Measurements from ENCODE around the gene CUBN.

CUBN gene

GRCh38 chr10:17129741-17130140 lies at the start of gene CUBN:
Gene CUBN (minus strand): TSS chr10:17129811. CDS start chr10:17129765, 46 bp downstream.
- no peak for DNase-seq (ENCODE audit: low read depth)

DNA sequence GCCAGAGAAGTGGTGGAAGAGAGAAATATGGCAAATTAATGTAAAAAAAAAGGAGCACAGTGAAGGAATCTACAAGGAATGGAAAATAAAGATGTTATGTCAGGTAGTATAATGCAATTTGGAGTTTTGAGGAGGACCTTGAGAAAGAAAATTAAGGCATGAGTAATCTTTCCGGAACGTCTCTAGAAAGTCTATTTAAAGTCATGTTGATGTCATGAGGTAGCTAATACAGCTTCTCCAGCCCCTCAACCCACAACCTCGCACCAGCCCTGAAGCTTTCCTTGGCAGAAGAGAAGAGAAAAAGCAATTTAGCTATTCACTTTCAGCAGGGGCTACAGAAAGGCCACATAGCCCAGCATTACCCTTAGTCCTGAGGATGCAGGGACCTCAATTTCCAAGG lies 49.4 kb upstream of the CUBN start:
- DNase-seq (ENCODE audit: low read depth) = no peak

- no peak for DNase-seq (ENCODE audit: low read depth)
These were observed 48.4 kb upstream of the CUBN start for GRCh38 chr10:17178006-17178405.

- DNase-seq (ENCODE audit: low read depth) = no peak
These were observed 47.4 kb upstream of the CUBN start for GRCh38 chr10:17177014-17177413.

GRCh38 chr10:17176091-17176490 lies 46.5 kb upstream of the CUBN start:
- DNase-seq (ENCODE audit: low read depth) = no peak

DNA sequence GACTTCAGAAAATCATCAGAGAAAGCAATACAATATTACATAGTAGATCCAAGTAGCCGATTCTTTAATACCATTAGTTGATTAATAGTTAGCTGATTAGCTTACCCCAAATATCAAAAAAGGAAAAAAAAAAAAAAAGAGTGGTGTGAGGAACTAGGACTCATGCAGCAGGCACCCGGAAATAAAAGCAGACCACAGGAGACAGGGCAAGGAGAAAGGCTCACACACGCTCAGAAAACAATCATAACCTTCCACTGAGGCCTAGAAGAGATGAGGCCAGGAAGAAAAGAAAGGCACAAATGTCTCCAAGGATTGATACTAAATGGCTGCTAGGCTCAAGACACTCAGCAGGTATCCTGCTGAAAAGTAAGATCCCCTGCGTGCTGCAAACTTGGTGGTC lies 45.9 kb upstream of the CUBN start:
- DNase-seq (ENCODE audit: low read depth) = no peak

GRCh38 chr10:17174626-17175025 lies 45.0 kb upstream of the CUBN start:
- DNase-seq (ENCODE audit: low read depth) = no peak

DNA sequence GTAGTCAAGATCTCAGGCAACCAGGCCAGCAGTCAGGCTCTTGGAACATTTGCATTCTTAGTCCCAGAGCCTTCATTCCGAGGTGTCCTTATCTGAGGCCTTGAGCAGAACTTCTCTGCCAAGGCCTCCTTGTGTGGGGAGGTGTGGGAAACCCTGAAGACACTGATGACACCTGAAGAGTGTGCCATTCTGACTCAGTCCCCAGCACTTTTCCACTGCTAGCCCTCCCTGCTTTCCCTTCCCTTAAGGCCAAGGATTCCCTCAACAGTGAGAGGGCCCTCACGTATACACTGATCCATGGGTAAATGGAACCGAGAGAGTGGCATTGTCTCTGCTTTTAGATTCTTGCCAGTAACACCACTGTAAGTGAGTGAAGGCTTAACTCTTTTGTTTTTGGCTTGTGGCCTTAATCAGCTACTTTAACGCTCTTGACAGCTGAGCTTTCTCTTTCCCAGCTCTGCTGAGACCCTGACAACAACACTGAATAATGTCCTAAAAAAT lies 41.6 kb upstream of the CUBN start:
- DNase-seq (ENCODE audit: low read depth) = no peak

DNA sequence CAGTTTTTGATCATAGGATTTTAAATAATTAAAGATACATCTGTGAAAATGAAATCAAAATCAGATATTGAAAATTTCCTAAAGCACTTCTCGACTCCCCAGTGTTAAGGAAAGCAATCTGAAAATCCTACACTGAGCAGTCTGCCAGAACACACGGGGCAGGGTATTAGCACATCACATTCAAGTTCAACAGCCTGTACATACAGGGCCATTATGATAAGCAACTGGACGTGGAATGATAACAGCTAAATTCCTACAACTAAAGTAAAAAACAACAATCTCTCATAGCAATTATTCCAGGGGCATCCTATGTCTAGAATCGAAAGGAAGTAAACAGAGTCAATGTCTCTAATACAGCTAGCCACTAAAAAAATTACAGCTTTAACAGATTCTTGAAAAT lies 40.2 kb upstream of the CUBN start:
- DNase-seq (ENCODE audit: low read depth) = no peak

DNA sequence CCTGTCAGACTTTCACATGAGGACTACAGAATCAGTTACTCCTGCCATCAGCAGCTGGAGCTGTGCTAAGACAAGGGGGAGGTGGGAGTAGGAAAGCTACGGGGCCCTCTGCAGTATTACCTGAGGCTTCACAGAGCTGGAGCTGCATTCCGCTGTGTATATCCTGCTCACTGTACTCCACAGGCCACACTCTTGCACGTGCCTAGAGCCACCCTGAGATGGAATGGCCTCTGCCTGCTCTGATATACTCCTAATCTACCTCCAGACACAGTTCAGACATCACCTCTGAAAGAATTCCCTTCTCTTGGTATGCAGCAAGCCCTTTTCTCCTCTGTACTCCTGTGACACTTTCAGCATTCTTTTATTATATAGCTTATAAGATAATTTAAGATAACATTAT lies 37.1 kb upstream of the CUBN start:
- DNase-seq (ENCODE audit: low read depth) = no peak

- DNase-seq (ENCODE audit: low read depth) = no peak
These were observed 33.2 kb upstream of the CUBN start for GRCh38 chr10:17162828-17163227.

DNA sequence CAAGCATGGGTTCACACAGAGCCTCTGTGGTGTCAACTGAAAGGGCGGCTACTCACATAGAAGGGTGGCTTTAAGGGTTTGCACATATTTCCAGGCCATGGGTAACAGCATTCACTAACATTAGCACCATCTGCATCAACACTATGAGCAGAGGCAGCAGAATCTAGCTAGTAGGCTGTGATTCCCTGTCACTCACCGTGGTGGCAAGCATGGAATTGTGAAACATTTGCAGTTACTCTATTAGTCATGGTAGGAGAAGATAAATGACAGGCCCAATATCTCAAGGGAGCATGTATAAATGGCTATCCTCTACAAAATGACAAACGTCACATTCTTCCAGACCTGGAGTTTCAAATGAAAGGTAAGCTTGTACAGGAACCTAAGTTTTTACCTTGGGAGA lies 32.2 kb upstream of the CUBN start:
- DNase-seq (ENCODE audit: low read depth) = no peak

- no peak for DNase-seq (ENCODE audit: low read depth)
These were observed 27.4 kb upstream of the CUBN start for GRCh38 chr10:17157024-17157423.

DNA sequence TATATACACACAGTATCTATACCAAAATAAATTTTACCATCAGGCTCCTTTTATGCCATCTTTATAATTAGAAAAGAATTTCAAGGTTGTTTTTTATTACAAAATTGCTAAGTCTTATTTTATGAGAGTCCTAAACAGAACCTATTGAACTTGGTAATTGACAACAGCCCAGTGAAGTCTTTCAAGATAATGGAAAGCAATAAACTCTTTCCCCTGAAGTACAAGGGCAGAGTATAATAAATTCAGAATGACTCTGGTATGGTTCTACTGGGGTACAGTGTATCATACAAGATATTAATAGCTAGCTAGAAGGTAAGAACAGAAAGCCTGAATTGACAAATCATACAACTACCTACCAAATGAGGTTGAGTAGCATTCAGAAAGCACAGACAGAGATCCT lies 26.2 kb upstream of the CUBN start:
- DNase-seq (ENCODE audit: low read depth) = no peak

DNA sequence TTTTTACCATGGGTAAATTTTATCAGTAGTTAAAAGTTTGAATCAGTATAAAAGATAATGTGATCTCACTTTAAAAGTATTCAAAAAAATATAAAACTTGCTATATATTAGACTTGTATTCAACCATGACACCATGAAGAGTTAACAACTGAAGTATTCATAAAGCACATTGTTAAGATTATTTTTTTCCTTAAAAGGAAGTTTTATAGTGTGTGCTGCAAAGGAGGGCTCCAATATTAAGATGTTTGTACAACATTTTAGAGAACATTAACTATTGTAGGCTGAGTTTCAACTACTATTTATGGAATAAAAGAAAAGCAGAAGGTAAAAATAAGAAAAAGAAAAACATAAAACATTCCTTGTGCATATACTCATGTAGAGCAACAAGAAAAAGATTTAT lies 24.5 kb upstream of the CUBN start:
- DNase-seq (ENCODE audit: low read depth) = no peak

GRCh38 chr10:17153321-17153720 lies 23.7 kb upstream of the CUBN start:
- DNase-seq (ENCODE audit: low read depth) = no peak

GRCh38 chr10:17151716-17152115 lies 22.1 kb upstream of the CUBN start:
- DNase-seq (ENCODE audit: low read depth) = no peak

GRCh38 chr10:17147884-17148489 lies 18.4 kb upstream of the CUBN start:
- DNase-seq (ENCODE audit: low read depth) = no peak

- DNase-seq (ENCODE audit: low read depth) = no peak
These were observed 17.3 kb upstream of the CUBN start for GRCh38 chr10:17146892-17147291.

- no peak for DNase-seq (ENCODE audit: low read depth)
These were observed 15.6 kb upstream of the CUBN start for GRCh38 chr10:17145239-17145638.

- DNase-seq (ENCODE audit: low read depth) = no peak
These were observed 15.1 kb upstream of the CUBN start for GRCh38 chr10:17144757-17145156.

DNA sequence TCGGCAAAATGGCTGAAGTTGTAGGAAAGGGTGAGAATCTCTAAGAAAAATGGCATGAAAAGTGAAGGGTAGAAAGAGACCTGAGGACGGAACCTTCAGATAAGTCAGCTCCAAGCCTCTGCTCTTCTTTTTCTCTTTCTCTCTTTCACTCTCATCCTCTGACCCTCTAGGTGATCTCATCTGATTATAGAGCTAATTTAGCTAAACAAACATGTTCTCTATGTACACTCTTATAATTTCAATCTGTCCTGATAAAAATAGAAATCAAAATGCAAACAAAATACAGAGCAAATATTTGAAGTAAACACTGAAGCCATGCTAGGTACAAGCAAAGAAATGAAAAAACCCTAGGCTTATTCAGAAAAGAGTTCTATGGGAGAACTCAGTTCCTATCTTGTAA lies 14.4 kb upstream of the CUBN start:
- no peak for DNase-seq (ENCODE audit: low read depth)

- DNase-seq (ENCODE audit: low read depth) = no peak
These were observed 13.6 kb upstream of the CUBN start for GRCh38 chr10:17143055-17143690.

All from HS-27A (cell line).